Measurements from ENCODE around the gene POFUT2.

POFUT2 gene

GRCh38 chr21:45220714-45221490, 66.8 kb downstream of the POFUT2 start:
- no peak for DNase-seq

GRCh38 chr21:45220071-45220481, 67.6 kb downstream of the POFUT2 start:
- no peak for DNase-seq

- no peak for DNase-seq
These were observed 68.2 kb downstream of the POFUT2 start for GRCh38 chr21:45219517-45219916.

- DNase-seq: no peak
These were observed 70.7 kb downstream of the POFUT2 start for GRCh38 chr21:45217010-45217409.

- no peak for DNase-seq
These were observed 72.5 kb downstream of the POFUT2 start for GRCh38 chr21:45215213-45215612.
